ENCODE data around the gene DAB2IP.

Gene DAB2IP

GRCh38 chr9:121631978-121632418, 19.4 kb upstream of the DAB2IP start:
- Histone ChIP-seq H3K4me2 (ENCODE audit: low read depth, low read length, poor library complexity, severe bottlenecking) (no peak overlapping the region), H3K27me3 (ENCODE audit: insufficient read depth, low read length, poor library complexity, severe bottlenecking) (no peaks in the 10 kb centered on the region), H4K20me1 (ENCODE audit: insufficient read depth, low read length, poor library complexity, severe bottlenecking) (no peaks in the 10 kb centered on the region), H3K9ac (ENCODE audit: low read depth, low read length, poor library complexity, severe bottlenecking) (no peak overlapping the region), H3K9me3 (ENCODE audit: insufficient read depth, low read depth, low read length) (no peaks in the 10 kb centered on the region), H2AFZ (ENCODE audit: low read length) (no peak overlapping the region), H3K9me2 (replicated peaks; ENCODE audit: low read depth, low read length) (no peaks in the 10 kb centered on the region), H3F3A (ENCODE audit: low read depth) (no peaks in the 10 kb centered on the region), H3K79me2 (ENCODE audit: insufficient read depth, low read length) (no peaks in the 10 kb centered on the region), H3K4me3 (ENCODE audit: low read length, poor library complexity, severe bottlenecking) (no peak overlapping the region), H3K36me3 (ENCODE audit: insufficient read depth, low read length) (no peaks in the 10 kb centered on the region), H3K4me1 (ENCODE audit: insufficient read depth, low read length, poor library complexity, severe bottlenecking) (peaks cover 31% of the 10 kb centered on the region)
- no peak for TF ChIP-seq EZH2phosphoT487 (IDR thresholded peaks at IDR 0.05; ENCODE audit: borderline replicate concordance)
- no peak for TF ChIP-seq CTCF (conservative IDR thresholded peaks at IDR 0.05; ENCODE audit: low read length)

DNA sequence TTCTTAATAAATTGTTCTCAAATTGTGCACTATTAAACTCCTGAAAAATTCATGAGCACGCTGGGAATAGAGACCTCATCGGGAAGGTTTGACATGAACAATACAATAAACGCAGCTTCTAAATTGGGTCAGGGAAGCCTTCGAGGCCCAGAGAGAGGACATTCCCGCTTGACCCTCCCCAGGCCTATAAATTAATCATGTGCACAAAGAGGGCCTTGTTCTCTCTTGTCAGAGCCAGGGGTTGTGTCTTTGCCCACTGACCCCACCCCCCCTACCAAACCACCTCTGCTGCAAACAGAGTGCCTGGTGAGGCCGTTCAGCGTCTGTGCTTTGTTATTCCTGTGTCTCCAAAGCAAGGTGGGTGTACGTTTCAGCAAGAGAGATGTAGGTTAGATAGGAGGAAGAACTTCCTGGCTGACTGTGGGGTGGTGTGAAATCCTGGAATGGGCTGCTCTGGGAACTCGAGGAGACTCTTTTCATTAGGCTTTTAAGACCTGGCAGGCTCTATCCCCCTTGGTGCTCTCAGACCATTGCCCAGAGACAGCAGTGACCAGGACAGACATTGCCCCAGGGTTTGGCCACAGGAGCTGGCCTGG, 18.2 kb upstream of the DAB2IP start:
- TF ChIP-seq CTCF (conservative IDR thresholded peaks at IDR 0.05; ENCODE audit: low read length) (no peak), EZH2phosphoT487 (IDR thresholded peaks at IDR 0.05; ENCODE audit: borderline replicate concordance) (no peak)
- Histone ChIP-seq H2AFZ (ENCODE audit: low read length) (no peak overlapping the region), H3K27me3 (ENCODE audit: insufficient read depth, low read length, poor library complexity, severe bottlenecking) (no peaks in the 10 kb centered on the region), H4K20me1 (ENCODE audit: insufficient read depth, low read length, poor library complexity, severe bottlenecking) (no peaks in the 10 kb centered on the region), H3K4me3 (ENCODE audit: low read length, poor library complexity, severe bottlenecking) (no peak overlapping the region), H3K36me3 (ENCODE audit: insufficient read depth, low read length) (no peaks in the 10 kb centered on the region), H3F3A (ENCODE audit: low read depth) (no peaks in the 10 kb centered on the region), H3K9me3 (ENCODE audit: insufficient read depth, low read depth, low read length) (no peaks in the 10 kb centered on the region), H3K9me2 (replicated peaks; ENCODE audit: low read depth, low read length) (no peaks in the 10 kb centered on the region), H3K4me1 (ENCODE audit: insufficient read depth, low read length, poor library complexity, severe bottlenecking) (peaks cover 19% of the 10 kb centered on the region), H3K4me2 (ENCODE audit: low read depth, low read length, poor library complexity, severe bottlenecking) (no peak overlapping the region), H3K9ac (ENCODE audit: low read depth, low read length, poor library complexity, severe bottlenecking) (no peak overlapping the region), H3K79me2 (ENCODE audit: insufficient read depth, low read length) (no peaks in the 10 kb centered on the region)

- Histone ChIP-seq H3K4me2 (ENCODE audit: low read depth, low read length, poor library complexity, severe bottlenecking) (no peak overlapping the region), H3K9me3 (ENCODE audit: insufficient read depth, low read depth, low read length) (no peaks in the 10 kb centered on the region), H3K9ac (ENCODE audit: low read depth, low read length, poor library complexity, severe bottlenecking) (no peak overlapping the region), H4K20me1 (ENCODE audit: insufficient read depth, low read length, poor library complexity, severe bottlenecking) (no peaks in the 10 kb centered on the region), H3K79me2 (ENCODE audit: insufficient read depth, low read length) (no peaks in the 10 kb centered on the region), H3K4me3 (ENCODE audit: low read length, poor library complexity, severe bottlenecking) (no peak overlapping the region), H3K9me2 (replicated peaks; ENCODE audit: low read depth, low read length) (no peaks in the 10 kb centered on the region), H3K36me3 (ENCODE audit: insufficient read depth, low read length) (no peaks in the 10 kb centered on the region), H3K4me1 (ENCODE audit: insufficient read depth, low read length, poor library complexity, severe bottlenecking) (peaks cover 18% of the 10 kb centered on the region), H3K27me3 (ENCODE audit: insufficient read depth, low read length, poor library complexity, severe bottlenecking) (no peaks in the 10 kb centered on the region), H2AFZ (ENCODE audit: low read length) (no peak overlapping the region), H3F3A (ENCODE audit: low read depth) (no peaks in the 10 kb centered on the region)
- TF ChIP-seq CTCF (conservative IDR thresholded peaks at IDR 0.05; ENCODE audit: low read length) (no peak), EZH2phosphoT487 (IDR thresholded peaks at IDR 0.05; ENCODE audit: borderline replicate concordance) (no peak)
Observed at GRCh38 chr9:121633736-121634135, 17.7 kb upstream of the DAB2IP start.
